GM23248 (cell line): ENCODE results near the gene PLEK2. TPM values are rescaled to one million over a fixed set of nuclear protein-coding genes. Genes with fewer than 3 reads are reported as not detected.

Experiments used
- DNase-seq: peaks from one replicate; pipeline ENCODE4 v3.0.0-alpha.2; 2015
- H2AFZ ChIP-seq: fragments of 200-600 bp; sonication (generic); 2 replicates; pipeline ENCODE4 v1.6.1; 2016; ENCODE audit warnings: antibody characterized with exemption
- H3F3A ChIP-seq: fragments of 200-600 bp; sonication (generic); 2 replicates; pipeline ENCODE4 v1.6.1; 2016; ENCODE audit warnings: mild to moderate bottlenecking, antibody characterized with exemption, mixed run types; ENCODE audit not compliant: insufficient read depth
- H3K27ac ChIP-seq: fragments of 200-600 bp; sonication (generic); 2 replicates; pipeline ENCODE4 v1.5.1; 2016; ENCODE audit warnings: mild to moderate bottlenecking
- H3K27me3 ChIP-seq: fragments of 200-600 bp; sonication (generic); replicated peaks from 2 replicates; pipeline ENCODE4 v1.6.1; 2016; ENCODE audit warnings: mild to moderate bottlenecking; ENCODE audit not compliant: insufficient read depth
- H3K36me3 ChIP-seq: fragments of 200-600 bp; sonication (generic); 2 replicates; pipeline ENCODE4 v1.6.1; 2016; ENCODE audit warnings: low read depth, mild to moderate bottlenecking
- H3K4me1 ChIP-seq: fragments of 200-600 bp; sonication (generic); 2 replicates; pipeline ENCODE4 v1.6.1; 2016; ENCODE audit warnings: mild to moderate bottlenecking; ENCODE audit not compliant: insufficient read depth
- H3K4me2 ChIP-seq: fragments of 200-600 bp; sonication (generic); one replicate; pipeline ENCODE4 v1.6.1; 2016; ENCODE audit warnings: mild to moderate bottlenecking; ENCODE audit not compliant: unreplicated experiment
- H3K4me3 ChIP-seq: fragments of 200-600 bp; sonication (generic); 2 replicates; pipeline ENCODE4 v1.5.1; 2016; ENCODE audit warnings: mild to moderate bottlenecking
- H3K79me2 ChIP-seq: fragments of 200-600 bp; sonication (generic); 2 replicates; pipeline ENCODE4 v1.6.1; 2016; ENCODE audit warnings: mild to moderate bottlenecking; ENCODE audit not compliant: insufficient read depth
- H3K9ac ChIP-seq: fragments of 200-600 bp; sonication (generic); 2 replicates; pipeline ENCODE4 v1.6.1; 2016; ENCODE audit warnings: mild to moderate bottlenecking
- H3K9me2 ChIP-seq: fragments of 200-600 bp; sonication (generic); 2 replicates; pipeline ENCODE4 v1.6.1; 2016; ENCODE audit warnings: mixed run types, mild to moderate bottlenecking, moderate library complexity; ENCODE audit not compliant: insufficient read depth
- H3K9me3 ChIP-seq: fragments of 200-600 bp; sonication (generic); one replicate; pipeline ENCODE4 v1.6.1; 2017; ENCODE audit warnings: low read depth
- H4K20me1 ChIP-seq: fragments of 200-600 bp; sonication (generic); 2 replicates; pipeline ENCODE4 v1.6.0; 2016; ENCODE audit not compliant: insufficient read depth
- EZH2 ChIP-seq: fragments of 200-600 bp; sonication (generic); IDR thresholded peaks from 2 replicates; pipeline ENCODE4 v1.6.1; 2018; ENCODE audit warnings: antibody characterized with exemption, mild to moderate bottlenecking; ENCODE audit not compliant: insufficient read depth, poor library complexity, severe bottlenecking
- EZH2phosphoT487 ChIP-seq: fragments of 200-600 bp; sonication (generic); IDR thresholded peaks from 2 replicates; pipeline ENCODE4 v1.6.1; 2018; ENCODE audit warnings: antibody characterized with exemption, moderate library complexity, mild to moderate bottlenecking, low read depth; ENCODE audit not compliant: insufficient read depth
- WGBS, 2 experiments: methylation state at CpG; one replicate each; pipeline ENCODE4 v1.1.6; 2015 to 2017; ENCODE audit warnings: low lambda C conversion rate in 2 of 2, low coverage in 1 of 2; ENCODE audit errors: missing lambda C conversion rate in 2 of 2; 5-methylcytosine and 5-hydroxymethylcytosine counted together
- in situ Hi-C: fragments of 300-500 bp; cut with MboI; formaldehyde crosslinking; loops from 2 replicates; pipeline ENCODE4 v1.15.0; 2020
- polyA plus RNA-seq: library from polyadenylated mRNA; unstranded; fragments of >200 nt; fragmentation: Nextera tagmentation; extraction: Ambion mirVana; gene quantifications from 2 replicates; pipeline ENCODE4 v1.2.1, GENCODE V29; 2016
- total RNA-seq: library from RNA; depleted of rRNA; stranded (reverse); fragments of >200 nt; shearing (Covaris generic); gene quantifications from 2 replicates; pipeline ENCODE4 v1.2.3, GENCODE V29; 2014

Gene PLEK2
- total and polyA plus RNA-seq, 2 experiments from 2014 or later, result 10.8 to 11.4 TPM

GRCh38 chr14:67391268-67391667 lies 20.7 kb downstream of the PLEK2 start:
- 84 to 90% methylated on average over 6 of the region's 6 CpGs for WGBS, 2 experiments
- Histone ChIP-seq H3K9ac (no peak overlapping the region), H2AFZ (no peak overlapping the region), H3K4me3 (no peak overlapping the region), H3K79me2 (no peaks in the 10 kb centered on the region), H3K9me2 (no peaks in the 10 kb centered on the region), H3K4me2 (no peak overlapping the region), H3K27ac (no peak overlapping the region), H3K4me1 (peaks cover 8% of the 10 kb centered on the region), H3K27me3 (no peaks in the 10 kb centered on the region), H3K9me3 (no peaks in the 10 kb centered on the region), H3K36me3 (peaks cover 5% of the 10 kb centered on the region; the same call in 1 of the 2 replicates), H3F3A (peaks cover 15% of the 10 kb centered on the region), H4K20me1 (no peaks in the 10 kb centered on the region)
- TF ChIP-seq EZH2phosphoT487, result no peak
- no peak for TF ChIP-seq EZH2
- no peak for DNase-seq
- in situ Hi-C loops, result no loop called here

GRCh38 chr14:67389811-67390534 lies 22.0 kb downstream of the PLEK2 start:
- Histone ChIP-seq H3K4me1 (no peaks in the 10 kb centered on the region), H2AFZ (no peak overlapping the region), H3F3A (peaks cover 28% of the 10 kb centered on the region), H3K36me3 (peaks cover 17% of the 10 kb centered on the region), H3K9ac (no peak overlapping the region), H3K27me3 (no peaks in the 10 kb centered on the region), H3K27ac (no peak overlapping the region), H3K4me3 (no peak overlapping the region), H3K79me2 (no peaks in the 10 kb centered on the region), H3K9me3 (no peaks in the 10 kb centered on the region), H3K4me2 (no peak overlapping the region), H3K9me2 (no peaks in the 10 kb centered on the region), H4K20me1 (no peaks in the 10 kb centered on the region)
- in situ Hi-C loops, result no loop called here
- DNase-seq, result no peak
- 68 to 75% methylated on average over 1 of the region's 1 CpG for WGBS, 2 experiments
- TF ChIP-seq EZH2, result no peak
- no peak for TF ChIP-seq EZH2phosphoT487

- Histone ChIP-seq H3K4me2 (no peak overlapping the region), H3K36me3 (peaks cover 24% of the 10 kb centered on the region), H3K9ac (no peak overlapping the region), H3K4me1 (no peaks in the 10 kb centered on the region), H3K9me3 (no peaks in the 10 kb centered on the region), H3K27me3 (no peaks in the 10 kb centered on the region), H3F3A (peaks cover 35% of the 10 kb centered on the region), H2AFZ (no peak overlapping the region), H4K20me1 (no peaks in the 10 kb centered on the region), H3K79me2 (no peaks in the 10 kb centered on the region), H3K4me3 (no peak overlapping the region), H3K27ac (no peak overlapping the region), H3K9me2 (no peaks in the 10 kb centered on the region)
- in situ Hi-C loops, result no loop called here
- TF ChIP-seq EZH2phosphoT487, result no peak
- no peak for TF ChIP-seq EZH2
- 94 to 98% methylated on average over 3 of the region's 3 CpGs for WGBS, 2 experiments
- no peak for DNase-seq
Measured at GRCh38 chr14:67389275-67389674, 22.7 kb downstream of the PLEK2 start.

GRCh38 chr14:67387195-67387594 lies 24.8 kb downstream of the PLEK2 start:
- Histone ChIP-seq H3K4me3 (no peak overlapping the region), H3F3A (peaks cover 47% of the 10 kb centered on the region), H3K9me3 (no peaks in the 10 kb centered on the region), H3K4me2 (no peak overlapping the region), H3K36me3 (peaks cover 45% of the 10 kb centered on the region), H3K79me2 (no peaks in the 10 kb centered on the region), H2AFZ (no peak overlapping the region), H4K20me1 (no peaks in the 10 kb centered on the region), H3K27ac (no peak overlapping the region), H3K27me3 (no peaks in the 10 kb centered on the region), H3K9ac (no peak overlapping the region), H3K9me2 (no peaks in the 10 kb centered on the region), H3K4me1 (no peaks in the 10 kb centered on the region)
- in situ Hi-C loops, result no loop called here
- 16 to 18% methylated on average over 2 of the region's 2 CpGs for WGBS, 2 experiments
- peak; percentile 48 for DNase-seq
- TF ChIP-seq EZH2phosphoT487 (no peak), EZH2 (no peak)

GRCh38 chr14:67385618-67386017 lies 26.3 kb downstream of the PLEK2 start:
- H3K9ac ChIP-seq, result no peak overlapping the region
- no peak overlapping the region for H3K4me2 ChIP-seq
- in situ Hi-C loops, result no loop called here
- H3F3A ChIP-seq, result peaks cover 58% of the 10 kb centered on the region
- no peaks in the 10 kb centered on the region for H3K4me1 ChIP-seq
- H3K9me2 ChIP-seq, result no peaks in the 10 kb centered on the region
- no peak for DNase-seq
- peaks cover 7% of the 10 kb centered on the region; the same call in 1 of the 2 replicates for H3K79me2 ChIP-seq
- no peaks in the 10 kb centered on the region for H4K20me1 ChIP-seq
- no peak overlapping the region for H3K27ac ChIP-seq
- H3K27me3 ChIP-seq, result no peaks in the 10 kb centered on the region
- 95 to 98% methylated on average over 2 of the region's 2 CpGs for WGBS, 2 experiments
- H2AFZ ChIP-seq, result no peak overlapping the region
- peaks cover 61% of the 10 kb centered on the region for H3K36me3 ChIP-seq
- no peaks in the 10 kb centered on the region for H3K9me3 ChIP-seq
- H3K4me3 ChIP-seq, result no peak overlapping the region
- TF ChIP-seq EZH2phosphoT487, result no peak
